ENCODE measurements around the gene CEMIP.

GRCh38 chr15:80822676-80823075, 43.5 kb downstream of the CEMIP start:
- no peak for TF ChIP-seq POLR2A (IDR thresholded peaks at IDR 0.05)
- TF ChIP-seq CTCF (IDR thresholded peaks at IDR 0.05) = no peak

Measured in lower leg skin (tissue), 3 donors.